HG03457 (cell line): ENCODE data around the gene AIDA.
"Not testable (repeated sequence)": the region's sequence is repeated elsewhere in the genome, so short reads cannot be mapped to it uniquely, and the experiment has no call there.

Experiments
- ATAC-seq: cut with Tn5 transposase; IDR thresholded peaks from one replicate; pipeline ENCODE4 v1.9.1; 2021; ENCODE audit warnings: moderate number of reproducible peaks; ENCODE audit not compliant: unreplicated experiment

The AIDA gene, protein sequence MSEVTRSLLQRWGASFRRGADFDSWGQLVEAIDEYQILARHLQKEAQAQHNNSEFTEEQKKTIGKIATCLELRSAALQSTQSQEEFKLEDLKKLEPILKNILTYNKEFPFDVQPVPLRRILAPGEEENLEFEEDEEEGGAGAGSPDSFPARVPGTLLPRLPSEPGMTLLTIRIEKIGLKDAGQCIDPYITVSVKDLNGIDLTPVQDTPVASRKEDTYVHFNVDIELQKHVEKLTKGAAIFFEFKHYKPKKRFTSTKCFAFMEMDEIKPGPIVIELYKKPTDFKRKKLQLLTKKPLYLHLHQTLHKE

GRCh38 chr1:222712253-222713090, at the start of gene AIDA, which contains the start of gene BROX:
TSS of gene AIDA (minus strand) at chr1:222712491. CDS start at chr1:222712317, 174 bp downstream.
TSS of gene BROX (plus strand) at chr1:222712564. CDS start at chr1:222715700, 3,136 bp downstream.
- ATAC-seq: peak; percentile 66

- ATAC-seq: no peak
Measured at GRCh38 chr1:222761083-222761482, 48.8 kb upstream of the AIDA start.

DNA sequence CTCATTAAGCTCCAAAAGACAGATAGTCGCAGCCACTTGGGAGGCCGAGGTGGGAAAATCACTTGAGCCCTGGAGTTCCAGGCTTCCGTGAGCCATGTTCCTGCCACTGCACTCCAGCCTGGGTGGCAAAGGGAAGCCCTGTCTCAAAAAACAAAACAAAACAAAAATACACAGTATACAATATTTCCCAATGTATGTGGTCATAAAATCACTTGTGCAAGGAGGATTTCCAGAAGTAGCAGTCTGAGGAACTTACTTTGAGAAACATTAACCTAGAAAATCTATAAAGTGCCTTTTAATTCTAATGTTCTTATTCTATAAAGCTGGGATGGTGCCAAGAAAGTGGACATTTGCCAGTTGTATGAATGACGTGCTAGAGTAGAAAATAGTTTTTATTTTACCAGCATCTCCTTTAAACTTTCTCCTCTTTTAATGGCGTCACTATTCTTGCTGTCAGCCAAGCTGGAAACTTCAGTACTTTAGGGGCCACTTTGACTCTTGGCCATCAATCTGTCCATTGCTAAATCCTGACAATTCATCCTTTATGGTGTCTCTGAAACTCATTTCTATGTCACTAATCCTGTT, 47.3 kb upstream of the AIDA start:
- ATAC-seq: no peak

GRCh38 chr1:222757646-222758268, 45.5 kb upstream of the AIDA start:
- ATAC-seq: no peak

DNA sequence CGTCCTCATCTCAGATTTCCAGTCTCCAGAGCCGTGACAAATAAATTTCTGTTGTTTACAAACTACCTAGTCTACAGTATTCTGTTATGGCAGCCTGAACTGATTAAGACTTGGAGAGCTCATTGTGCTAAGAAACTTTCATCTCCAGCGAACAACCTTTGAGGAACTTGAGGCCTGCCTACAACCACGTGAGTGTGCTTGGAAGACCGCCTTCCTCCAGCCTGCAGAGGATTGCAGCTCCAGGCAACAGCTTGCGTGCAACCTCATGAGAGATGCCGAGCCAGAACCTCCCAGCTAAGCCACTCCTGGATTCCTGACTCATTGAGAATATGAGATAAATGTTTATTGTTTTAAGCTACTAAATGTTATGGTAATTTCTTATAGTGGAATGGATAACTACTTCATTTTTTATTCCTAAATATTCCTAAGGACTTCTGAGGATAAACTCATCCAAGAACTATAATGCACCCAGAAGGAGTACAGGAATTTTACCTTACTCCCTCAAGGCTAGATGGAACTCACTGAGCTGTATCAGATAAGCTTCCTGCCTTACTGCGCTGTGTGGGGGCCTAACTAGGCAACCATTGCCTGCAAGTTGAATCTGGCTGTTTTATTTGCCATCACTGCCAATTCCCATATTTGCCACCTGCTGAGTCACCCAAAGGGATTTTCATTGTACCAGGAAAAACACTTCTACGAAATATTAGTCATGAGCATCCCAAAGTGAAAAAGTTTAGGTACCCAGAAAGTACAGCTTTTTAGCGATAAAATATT, 42.3 kb upstream of the AIDA start:
- ATAC-seq: no peak

GRCh38 chr1:222751255-222751654, 39.0 kb upstream of the AIDA start:
- ATAC-seq: no peak

DNA sequence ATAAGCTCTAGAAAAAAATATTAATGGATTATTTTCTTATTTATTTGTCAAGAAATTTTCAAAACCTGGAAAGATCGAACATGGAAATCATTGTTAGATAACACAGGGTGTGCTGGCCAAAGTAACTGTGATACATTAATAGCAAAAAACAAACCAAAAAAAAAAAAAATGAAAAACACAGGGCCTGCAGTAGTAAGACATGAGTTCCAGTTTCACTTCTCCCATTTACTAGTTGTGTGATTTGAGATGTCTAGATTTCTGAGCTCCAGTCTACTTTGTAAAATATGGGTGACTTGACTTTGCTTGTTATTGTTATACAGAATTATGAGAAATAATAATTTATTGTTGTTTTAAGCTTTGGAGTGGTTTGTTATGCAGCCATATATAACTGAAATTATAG, 38.4 kb upstream of the AIDA start:
- no peak for ATAC-seq

- ATAC-seq: no peak
Measured at GRCh38 chr1:222749927-222750326, 37.6 kb upstream of the AIDA start.

DNA sequence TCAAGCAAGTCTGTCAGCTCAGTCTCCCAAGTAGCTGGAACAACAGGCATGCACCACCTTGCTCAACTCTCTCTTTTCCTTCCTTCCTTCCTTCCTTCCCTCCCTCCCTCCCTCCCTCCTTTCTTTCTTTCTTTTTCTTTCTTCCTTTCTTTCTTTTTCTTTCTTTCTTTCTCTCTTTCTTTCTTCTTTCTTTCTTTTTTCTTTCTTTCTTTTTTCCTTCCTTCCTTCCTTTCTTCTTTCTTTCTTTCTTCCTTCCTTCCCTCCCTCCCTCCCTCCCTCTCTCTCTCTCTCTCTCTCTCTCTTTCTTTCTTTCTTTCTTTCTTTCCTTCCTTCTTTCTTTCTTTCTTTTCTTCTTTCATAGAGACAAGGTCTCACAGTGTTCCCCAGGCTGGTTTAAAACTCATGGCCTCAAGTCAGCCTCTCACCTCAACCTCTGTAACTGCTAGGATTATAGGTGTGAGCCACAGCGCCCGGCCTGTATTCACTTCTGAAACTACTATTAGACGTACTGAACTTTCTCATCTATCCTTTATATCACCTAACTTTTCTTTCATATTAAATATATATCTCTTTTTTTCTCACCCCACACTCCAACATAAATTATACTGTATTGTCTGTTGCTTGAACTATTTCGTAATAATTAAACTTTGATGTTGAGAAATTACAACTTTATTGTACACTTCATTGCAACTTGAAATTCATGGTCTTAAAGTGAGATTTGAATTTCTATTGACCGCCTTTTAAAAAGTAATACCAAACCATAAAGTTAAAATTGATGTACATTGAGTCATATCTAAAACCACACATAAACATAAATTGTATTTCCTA, 29.6 kb upstream of the AIDA start:
- not testable (repeated sequence) for ATAC-seq

- ATAC-seq: no peak
Measured at GRCh38 chr1:222739929-222740328, 27.6 kb upstream of the AIDA start.

DNA sequence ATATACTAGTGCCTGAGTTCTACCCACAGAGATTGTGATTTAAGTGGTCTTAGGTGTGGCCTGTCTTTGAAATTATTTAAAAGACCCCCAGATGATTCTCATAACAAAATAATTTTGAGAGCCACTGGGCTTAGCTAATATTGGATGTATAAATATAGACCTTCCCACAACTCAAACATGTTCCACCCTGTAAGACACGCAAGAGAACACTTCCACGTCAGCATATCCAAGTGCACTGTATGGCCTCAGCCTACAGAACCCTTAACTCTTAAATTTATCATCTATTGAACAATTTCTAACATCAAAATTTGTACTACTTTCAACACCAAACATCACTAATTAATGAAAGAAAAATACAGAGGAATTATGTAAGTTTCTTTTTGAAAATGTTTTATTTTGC, 27.2 kb upstream of the AIDA start:
- ATAC-seq: no peak

DNA sequence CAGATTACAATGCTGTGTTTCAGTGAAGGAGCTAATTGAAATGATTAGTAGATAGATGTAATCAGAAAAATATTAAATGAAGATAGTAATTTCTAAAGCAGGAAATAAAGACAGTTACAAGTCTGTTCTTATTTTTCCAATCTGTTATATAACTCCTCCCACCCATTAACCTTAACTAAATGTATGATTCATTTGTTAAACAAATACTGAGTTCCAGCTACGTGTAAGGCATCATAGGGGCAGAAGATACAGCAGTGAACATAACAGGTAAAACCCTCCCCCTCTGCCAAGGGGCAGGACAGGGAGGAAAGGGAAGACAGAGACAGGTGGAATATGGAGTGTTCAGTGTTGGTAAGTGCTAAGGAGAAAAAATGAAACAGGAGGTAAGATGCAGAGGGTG, 24.7 kb upstream of the AIDA start, which contains the start of gene FAM177B:
FAM177B (plus strand) TSS at position 231 of the 400 bp plus-strand sequence. CDS start 9,344 bp downstream, outside the sequence.
- no peak for ATAC-seq

- ATAC-seq: no peak
Measured at GRCh38 chr1:222736470-222736869, 24.2 kb upstream of the AIDA start.

- no peak for ATAC-seq
Measured at GRCh38 chr1:222734740-222735139, 22.4 kb upstream of the AIDA start.

DNA sequence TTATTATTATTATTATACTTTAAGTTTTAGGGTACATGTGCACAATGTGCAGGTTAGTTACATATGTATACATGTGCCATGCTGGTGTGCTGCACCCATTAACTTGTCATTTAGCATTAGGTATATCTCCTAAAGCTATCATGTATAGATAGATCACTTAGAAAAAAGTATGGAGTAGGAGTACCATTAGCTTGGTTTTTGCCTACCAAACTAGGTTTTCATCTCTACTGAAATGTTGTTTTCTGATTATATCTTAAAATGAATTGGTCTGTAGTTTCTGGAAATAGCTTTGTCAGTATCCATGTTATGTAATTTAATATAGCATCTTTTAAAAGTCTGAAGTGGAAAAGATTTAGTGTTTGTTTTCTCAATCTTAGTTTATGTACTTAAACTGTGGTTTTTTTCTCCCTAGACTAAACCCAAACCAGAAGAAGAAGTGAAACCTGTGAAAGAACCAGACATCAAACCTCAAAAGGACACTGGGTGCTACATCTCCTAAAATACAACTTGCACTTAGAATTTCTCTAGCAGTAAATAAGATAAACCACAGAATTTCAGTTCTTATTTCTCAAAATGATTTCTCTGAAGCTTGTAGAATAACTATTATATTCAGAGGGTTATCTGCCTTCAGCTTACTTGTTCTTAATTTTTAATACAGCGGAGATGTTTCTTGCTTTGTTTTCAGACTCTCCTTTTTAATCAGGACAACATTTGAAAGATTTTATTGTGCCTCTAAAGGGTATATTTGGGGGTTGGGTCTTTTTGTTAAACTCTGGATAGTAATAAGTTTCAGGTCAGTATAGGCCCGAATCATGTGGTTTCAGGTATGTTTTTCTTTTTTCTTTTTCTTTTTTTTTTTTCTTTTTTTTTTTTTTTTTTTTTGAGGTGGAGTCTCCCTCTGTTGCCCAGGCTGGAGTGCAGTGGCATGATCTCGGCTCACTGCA, 20.2 kb upstream of the AIDA start:
- ATAC-seq: peak; percentile 94

GRCh38 chr1:222730866-222731265, 18.6 kb upstream of the AIDA start:
- ATAC-seq: no peak

GRCh38 chr1:222728746-222729145, 16.5 kb upstream of the AIDA start:
- ATAC-seq: no peak

GRCh38 chr1:222716393-222716792, 4.1 kb upstream of the AIDA start:
- no peak for ATAC-seq
